Nephron progenitor cell (in vitro differentiated cells): ENCODE data around the gene TLCD3B.
A peak's percentile ranks its signal among the peaks of the same experiment; 100 is the strongest.
"Not testable (repeated sequence)": the region's sequence is repeated elsewhere in the genome, so short reads cannot be mapped to it uniquely, and the experiment has no call there.

Experiments
- DNase-seq: peaks from one replicate; pipeline ENCODE4 v3.0.0; 2021
- H3K27ac Mint-ChIP-seq: 2 replicates; pipeline ENCODE4 v1.8.0; 2021; ENCODE audit warnings: mild to moderate bottlenecking, moderate library complexity, mixed read lengths
- H3K27me3 Mint-ChIP-seq: 2 replicates; pipeline ENCODE4 v1.8.0; 2021; ENCODE audit warnings: mild to moderate bottlenecking, low read depth, mixed read lengths; ENCODE audit not compliant: poor library complexity
- H3K36me3 Mint-ChIP-seq: 2 replicates; pipeline ENCODE4 v1.8.0; 2021; ENCODE audit warnings: low read depth, mixed read lengths
- H3K4me1 Mint-ChIP-seq: 2 replicates; pipeline ENCODE4 v1.8.0; 2021; ENCODE audit warnings: mixed read lengths
- H3K4me3 Mint-ChIP-seq: 2 replicates; pipeline ENCODE4 v1.8.0; 2021; ENCODE audit warnings: mild to moderate bottlenecking, moderate library complexity, mixed read lengths
- H3K9me3 Mint-ChIP-seq: 2 replicates; pipeline ENCODE4 v1.8.0; 2021; ENCODE audit warnings: mild to moderate bottlenecking, moderate library complexity, mixed read lengths
- CTCF ChIP-seq: fragments of 200-600 bp; sonication (generic); IDR thresholded peaks from 2 replicates; pipeline ENCODE4 v1.5.0; 2021; ENCODE audit warnings: antibody characterized with exemption

The TLCD3B gene

DNA sequence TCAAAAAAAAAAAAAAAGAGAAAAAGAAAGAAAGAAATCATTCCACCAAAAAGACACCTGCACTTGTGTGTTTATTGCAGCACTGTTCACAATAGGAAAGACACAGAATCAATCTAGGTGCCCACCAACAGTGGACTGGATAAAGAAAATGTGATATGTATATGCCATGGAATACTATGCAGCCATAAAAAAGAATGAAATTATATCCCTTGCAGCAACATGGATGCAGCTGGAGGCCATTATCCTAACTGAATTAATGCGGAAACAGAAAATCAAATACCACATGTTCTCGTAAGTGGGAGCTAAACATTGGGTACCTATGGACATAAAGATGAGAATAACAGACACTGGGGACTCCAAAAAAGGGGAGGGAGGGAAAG lies 13.8 kb downstream of the TLCD3B start:
- TF ChIP-seq CTCF, result no peak
- Mint-ChIP-seq H3K4me1 (peaks cover 10% of the 10 kb centered on the region), H3K27me3 (peaks cover 68% of the 10 kb centered on the region), H3K4me3 (no peak overlapping the region), H3K27ac (no peak overlapping the region), H3K9me3 (no peaks in the 10 kb centered on the region), H3K36me3 (no peaks in the 10 kb centered on the region)
- DNase-seq, result no peak

- Mint-ChIP-seq H3K4me3 (no peak overlapping the region), H3K36me3 (no peaks in the 10 kb centered on the region), H3K27me3 (peaks cover 70% of the 10 kb centered on the region), H3K27ac (no peak overlapping the region), H3K4me1 (peaks cover 15% of the 10 kb centered on the region), H3K9me3 (no peaks in the 10 kb centered on the region)
- TF ChIP-seq CTCF, result no peak
- DNase-seq, result no peak
Observed at GRCh38 chr16:30016555-30017276, 14.4 kb downstream of the TLCD3B start.

DNA sequence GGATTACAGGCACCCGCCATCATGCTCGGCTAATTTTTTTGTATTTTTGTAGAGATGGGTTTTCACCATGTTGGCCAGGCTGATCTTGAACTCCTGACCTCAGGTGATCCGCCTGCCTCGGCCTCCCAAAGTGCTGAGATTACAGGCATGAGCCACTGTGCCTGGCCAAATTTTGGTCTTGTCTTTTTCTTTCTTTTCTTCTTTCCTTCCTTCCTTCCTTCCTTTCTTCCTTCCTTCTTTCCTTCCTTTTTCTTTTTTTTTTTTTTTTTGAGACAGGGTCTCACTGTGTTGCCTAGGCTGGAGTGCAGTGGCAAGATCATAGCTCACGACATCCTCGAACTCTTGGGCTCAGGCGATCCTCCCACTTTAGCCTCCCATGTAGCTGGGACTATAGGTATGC lies 15.6 kb downstream of the TLCD3B start:
- not testable (repeated sequence) for H3K9me3 Mint-ChIP-seq, H3K36me3 Mint-ChIP-seq

GRCh38 chr16:30012598-30012997 lies 18.5 kb downstream of the TLCD3B start:
- H3K36me3 Mint-ChIP-seq, H3K27ac Mint-ChIP-seq, DNase-seq, H3K9me3 Mint-ChIP-seq, H3K4me3 Mint-ChIP-seq: not testable (repeated sequence)
- Mint-ChIP-seq H3K4me1 (peaks cover 18% of the 10 kb centered on the region), H3K27me3 (peaks cover 72% of the 10 kb centered on the region)

More for the DNA sequence above, 15.6 kb downstream of the TLCD3B start:
- not testable (repeated sequence) for H3K4me3 Mint-ChIP-seq, DNase-seq, H3K27ac Mint-ChIP-seq
- peaks cover 63% of the 10 kb centered on the region for H3K27me3 Mint-ChIP-seq
- peaks cover 14% of the 10 kb centered on the region for H3K4me1 Mint-ChIP-seq

DNA sequence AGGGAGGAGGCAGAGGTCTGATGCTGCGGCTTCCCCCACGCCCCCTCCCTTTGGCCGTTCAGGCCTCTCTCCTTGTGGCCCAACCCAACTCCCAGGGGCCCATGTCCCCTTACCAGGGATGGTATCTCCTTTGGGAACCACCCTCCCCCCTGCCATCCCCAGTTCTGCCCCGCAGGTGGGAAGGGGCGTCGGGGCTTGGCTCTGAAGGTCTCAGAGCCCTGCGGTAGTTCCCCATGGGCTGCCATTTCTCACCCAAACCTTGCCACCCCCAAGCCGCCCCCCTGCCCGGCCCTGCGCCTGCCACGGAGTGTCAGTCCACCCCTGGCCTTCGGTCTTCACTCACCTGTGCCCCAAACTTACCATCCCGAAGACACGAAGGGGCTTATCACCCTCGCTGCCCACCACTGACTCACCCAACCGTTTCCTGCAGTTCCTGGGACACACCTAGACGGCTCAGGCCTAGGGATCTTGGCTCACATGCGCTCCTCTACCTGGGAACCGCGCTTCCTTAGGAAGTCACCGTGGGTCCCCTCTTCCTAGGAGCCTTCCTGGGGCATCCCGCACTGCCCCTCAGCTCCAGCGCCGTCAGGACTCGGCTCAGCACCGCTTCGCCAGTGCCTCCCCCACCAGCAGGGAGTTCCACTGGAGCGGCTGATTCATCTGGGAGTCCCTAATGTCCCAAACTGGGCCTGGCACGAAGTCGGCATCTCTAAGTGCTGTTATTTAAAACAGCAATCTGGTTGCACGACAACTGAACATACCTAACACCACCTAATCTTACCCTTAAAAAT lies 19.2 kb downstream of the TLCD3B start:
- DNase-seq, result no peak
- peaks cover 18% of the 10 kb centered on the region for H3K4me1 Mint-ChIP-seq
- no peak overlapping the region for H3K27ac Mint-ChIP-seq
- no peaks in the 10 kb centered on the region for H3K9me3 Mint-ChIP-seq
- TF ChIP-seq CTCF, result no peak
- H3K4me3 Mint-ChIP-seq, result peak overlapping the region; percentile 80
- H3K27me3 Mint-ChIP-seq, result peaks cover 66% of the 10 kb centered on the region
- H3K36me3 Mint-ChIP-seq, result no peaks in the 10 kb centered on the region

DNA sequence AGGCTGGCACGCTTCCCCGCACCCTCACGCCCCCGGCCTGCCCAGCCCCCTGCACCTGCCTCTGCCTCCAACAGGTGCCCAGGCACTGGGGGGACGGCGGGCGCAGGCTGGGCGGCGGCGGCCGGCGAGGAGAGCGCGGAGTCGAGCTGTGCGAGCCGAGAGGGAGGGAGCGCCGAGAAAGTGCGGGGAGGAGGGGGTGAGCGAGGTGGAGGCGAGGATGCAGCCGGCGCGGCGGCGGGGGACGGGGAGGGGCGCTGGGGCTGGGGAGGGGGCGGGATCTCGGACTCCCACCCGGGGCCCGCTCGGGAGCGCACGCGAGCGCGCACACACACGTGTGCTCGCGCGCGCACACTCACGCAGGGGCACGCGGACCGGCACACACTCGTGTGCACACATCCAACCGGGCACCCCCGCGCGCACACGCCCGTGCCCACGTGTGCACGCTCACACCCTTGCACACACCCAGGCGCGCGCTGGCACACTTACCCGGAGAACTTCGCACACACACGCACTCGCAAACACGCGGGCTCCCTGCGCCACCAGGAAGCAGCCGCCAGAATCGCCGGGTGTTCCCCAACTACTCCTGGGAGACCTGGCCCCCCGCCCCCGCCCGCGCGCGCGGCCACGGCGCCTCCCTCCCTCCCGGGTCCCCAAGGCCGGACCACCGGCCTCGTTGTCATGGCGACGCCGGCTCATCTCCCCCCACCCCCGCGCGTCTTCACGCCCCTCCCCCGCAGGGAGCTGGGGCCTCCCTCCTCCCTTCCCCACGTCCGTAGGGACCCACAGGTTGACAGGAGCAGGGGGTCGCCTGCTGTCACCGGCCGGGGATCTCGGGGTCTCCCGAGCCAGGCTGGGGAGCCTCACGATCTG lies 20.0 kb downstream of the TLCD3B start, which contains the start of gene DOC2A:
Gene DOC2A (minus strand): TSS at position 184 of the 870 bp plus-strand sequence. CDS start 805 bp downstream, outside the sequence.
- Mint-ChIP-seq H3K9me3 (no peaks in the 10 kb centered on the region), H3K36me3 (no peaks in the 10 kb centered on the region), H3K4me3 (peak within 1 kb of the TSS; percentile 80), H3K27me3 (peaks cover 60% of the 10 kb centered on the region), H3K4me1 (peaks cover 13% of the 10 kb centered on the region), H3K27ac (no peak within 1 kb of the TSS)
- no peak for TF ChIP-seq CTCF
- peak; percentile 72 for DNase-seq
